ENCODE data around the gene INA. TPM values are rescaled to one million over a fixed set of nuclear protein-coding genes. Genes with fewer than 3 reads are reported as not detected.

Gene INA
- total RNA-seq, 1 experiment from 2014 or later, result 20.4 TPM

DNA sequence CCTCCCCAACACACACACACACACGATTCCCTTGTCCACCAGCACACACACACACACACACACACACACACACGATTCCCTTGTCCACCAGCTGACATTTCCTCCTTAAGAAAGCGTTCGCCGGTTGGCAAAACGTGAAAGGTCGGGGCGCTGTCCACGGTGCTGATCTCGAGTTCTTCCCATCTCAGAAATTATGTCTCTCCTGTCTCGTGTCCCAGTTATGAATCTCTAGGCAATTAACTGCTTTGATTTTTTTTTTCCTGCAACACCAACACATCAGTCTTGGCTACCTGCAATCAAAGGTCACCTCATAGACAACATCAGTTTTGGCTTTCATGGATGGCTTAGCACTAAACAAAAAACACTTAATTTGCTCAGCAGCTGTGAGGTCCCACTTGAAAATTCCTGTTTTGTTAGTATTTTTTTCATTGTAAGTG lies 1.9 kb downstream of the INA start:
- Histone ChIP-seq H3K4me2 (peak overlapping the region; percentile 80), H3K36me3 (ENCODE audit: low read depth) (no peaks in the 10 kb centered on the region), H3K9me3 (ENCODE audit: insufficient read depth, low read depth) (no peaks in the 10 kb centered on the region), H3K9me2 (ENCODE audit: insufficient read depth) (no peaks in the 10 kb centered on the region), H3K4me1 (replicated peaks; ENCODE audit: insufficient read depth) (peaks cover 22% of the 10 kb centered on the region), H3K27ac (no peak overlapping the region), H3K79me2 (ENCODE audit: low read depth) (peaks cover 8% of the 10 kb centered on the region; the same call in 1 of the 2 replicates), H3F3A (ENCODE audit: insufficient read depth, low read depth) (peaks cover 14% of the 10 kb centered on the region), H2AFZ (no peak overlapping the region), H4K20me1 (ENCODE audit: insufficient read depth) (no peaks in the 10 kb centered on the region), H3K27me3 (ENCODE audit: insufficient read depth, low read depth) (no peaks in the 10 kb centered on the region), H3K4me3 (peak overlapping the region; percentile 16; the same call in 1 of the 2 replicates)
- TF ChIP-seq, protein P1, sequence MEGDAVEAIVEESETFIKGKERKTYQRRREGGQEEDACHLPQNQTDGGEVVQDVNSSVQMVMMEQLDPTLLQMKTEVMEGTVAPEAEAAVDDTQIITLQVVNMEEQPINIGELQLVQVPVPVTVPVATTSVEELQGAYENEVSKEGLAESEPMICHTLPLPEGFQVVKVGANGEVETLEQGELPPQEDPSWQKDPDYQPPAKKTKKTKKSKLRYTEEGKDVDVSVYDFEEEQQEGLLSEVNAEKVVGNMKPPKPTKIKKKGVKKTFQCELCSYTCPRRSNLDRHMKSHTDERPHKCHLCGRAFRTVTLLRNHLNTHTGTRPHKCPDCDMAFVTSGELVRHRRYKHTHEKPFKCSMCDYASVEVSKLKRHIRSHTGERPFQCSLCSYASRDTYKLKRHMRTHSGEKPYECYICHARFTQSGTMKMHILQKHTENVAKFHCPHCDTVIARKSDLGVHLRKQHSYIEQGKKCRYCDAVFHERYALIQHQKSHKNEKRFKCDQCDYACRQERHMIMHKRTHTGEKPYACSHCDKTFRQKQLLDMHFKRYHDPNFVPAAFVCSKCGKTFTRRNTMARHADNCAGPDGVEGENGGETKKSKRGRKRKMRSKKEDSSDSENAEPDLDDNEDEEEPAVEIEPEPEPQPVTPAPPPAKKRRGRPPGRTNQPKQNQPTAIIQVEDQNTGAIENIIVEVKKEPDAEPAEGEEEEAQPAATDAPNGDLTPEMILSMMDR (conservative IDR thresholded peaks at IDR 0.05), result no peak
- no peak for TF ChIP-seq EZH2 (IDR thresholded peaks at IDR 0.05; ENCODE audit: low read depth)
- intact Hi-C loops (cut with micrococcal nuclease; ENCODE audit: unreplicated experiment), result loop anchor here (5.0 kb wide), 1 partner anchor 37 kb away; no protein-coding TSS in a partner anchor
- CTCF ChIA-PET, result no interaction called here
- POLR2A ChIA-PET (ENCODE audit: unreplicated experiment), result interaction anchor here (0.6 kb wide), 1 partner anchor 24 kb away, joined by 18 read pairs; no protein-coding TSS in a partner anchor
- no TSS peak for BruUV-seq (replicated peaks)
- peak in 1 of 2 experiments; percentile 10 for DNase-seq

DNA sequence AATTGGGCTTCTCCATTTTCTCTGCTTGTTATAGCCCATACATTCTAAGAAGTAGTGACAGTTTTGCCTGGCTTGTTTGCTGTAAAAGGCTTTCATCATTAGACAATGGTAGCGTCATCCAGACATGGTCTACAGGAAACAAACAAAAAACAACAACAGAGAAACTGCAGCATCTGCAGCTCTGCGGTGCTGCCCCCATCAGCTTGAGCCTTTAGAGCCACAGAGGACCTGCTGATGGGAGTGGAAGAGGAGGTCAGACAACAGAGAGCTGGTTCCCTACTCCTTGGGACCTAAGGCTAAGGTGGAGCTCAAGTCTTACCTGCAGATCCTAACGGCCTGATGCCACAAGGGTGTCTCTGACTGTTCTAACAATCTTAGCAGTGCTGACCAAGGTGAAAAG lies 3.1 kb downstream of the INA start:
- no TSS peak for BruUV-seq (replicated peaks)
- Histone ChIP-seq H3K4me3 (no peak overlapping the region), H3F3A (ENCODE audit: insufficient read depth, low read depth) (peaks cover 18% of the 10 kb centered on the region; the same call in 1 of the 2 replicates), H3K9me2 (ENCODE audit: insufficient read depth) (no peaks in the 10 kb centered on the region), H3K27me3 (ENCODE audit: insufficient read depth, low read depth) (no peaks in the 10 kb centered on the region), H3K9me3 (ENCODE audit: insufficient read depth, low read depth) (no peaks in the 10 kb centered on the region), H3K4me1 (replicated peaks; ENCODE audit: insufficient read depth) (peaks cover 20% of the 10 kb centered on the region), H3K27ac (no peak overlapping the region), H3K36me3 (ENCODE audit: low read depth) (no peaks in the 10 kb centered on the region), H4K20me1 (ENCODE audit: insufficient read depth) (no peaks in the 10 kb centered on the region), H3K79me2 (ENCODE audit: low read depth) (peaks cover 8% of the 10 kb centered on the region; the same call in 1 of the 2 replicates), H3K4me2 (no peak overlapping the region), H2AFZ (no peak overlapping the region)
- intact Hi-C loops (cut with micrococcal nuclease; ENCODE audit: unreplicated experiment), result no loop called here
- no peak for TF ChIP-seq EZH2 (IDR thresholded peaks at IDR 0.05; ENCODE audit: low read depth)
- TF ChIP-seq, protein P1 (conservative IDR thresholded peaks at IDR 0.05), result no peak
- ChIA-PET POLR2A (ENCODE audit: unreplicated experiment) (no interaction called here), CTCF (interaction anchor here (0.6 kb wide), 2 partner anchors 11 to 97 kb away, joined by 3 to 8 read pairs; no protein-coding TSS in a partner anchor)
- no peak for DNase-seq

DNA sequence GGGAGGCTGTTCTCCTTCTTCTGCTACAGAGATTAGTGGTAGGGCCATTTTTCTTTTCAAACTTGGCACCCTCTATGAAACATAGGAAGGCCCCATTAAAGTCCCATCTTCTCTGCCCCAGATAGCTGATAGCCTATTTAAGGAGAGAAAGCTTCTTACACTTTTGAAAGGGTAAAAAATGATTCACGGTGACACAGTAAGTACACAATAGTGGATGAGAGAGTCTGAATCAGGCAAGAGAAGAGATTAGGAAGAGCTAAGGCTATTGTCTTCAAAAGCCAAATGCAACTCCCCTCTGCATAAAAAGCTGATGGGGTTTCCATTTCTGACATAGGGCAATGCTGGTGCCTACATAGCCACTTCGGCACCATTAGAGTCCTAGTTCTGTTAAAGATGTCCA lies 3.6 kb downstream of the INA start:
- Histone ChIP-seq H3K36me3 (ENCODE audit: low read depth) (no peaks in the 10 kb centered on the region), H3F3A (ENCODE audit: insufficient read depth, low read depth) (peaks cover 18% of the 10 kb centered on the region; the same call in 1 of the 2 replicates), H3K79me2 (ENCODE audit: low read depth) (peaks cover 8% of the 10 kb centered on the region; the same call in 1 of the 2 replicates), H3K4me1 (replicated peaks; ENCODE audit: insufficient read depth) (peaks cover 17% of the 10 kb centered on the region), H3K4me2 (no peak overlapping the region), H3K9me2 (ENCODE audit: insufficient read depth) (no peaks in the 10 kb centered on the region), H2AFZ (no peak overlapping the region), H3K9me3 (ENCODE audit: insufficient read depth, low read depth) (no peaks in the 10 kb centered on the region), H3K27me3 (ENCODE audit: insufficient read depth, low read depth) (no peaks in the 10 kb centered on the region), H3K4me3 (no peak overlapping the region), H4K20me1 (ENCODE audit: insufficient read depth) (no peaks in the 10 kb centered on the region), H3K27ac (no peak overlapping the region)
- no peak for TF ChIP-seq EZH2 (IDR thresholded peaks at IDR 0.05; ENCODE audit: low read depth)
- TF ChIP-seq, protein P1 (conservative IDR thresholded peaks at IDR 0.05), result no peak
- intact Hi-C loops (cut with micrococcal nuclease; ENCODE audit: unreplicated experiment), result no loop called here
- BruUV-seq (replicated peaks), result no TSS peak
- no peak for DNase-seq
- POLR2A ChIA-PET (ENCODE audit: unreplicated experiment), result interaction anchor here (0.6 kb wide), 1 partner anchor 1054 kb away, joined by 3 read pairs; the partner anchor contains the start of gene ELOVL3
- CTCF ChIA-PET, result no interaction called here

Measured in PC-9 (cell line).